ENCODE measurements around the gene HSPA1A.
"Not testable (repeated sequence)": the region's sequence is repeated elsewhere in the genome, so short reads cannot be mapped to it uniquely, and the experiment has no call there.

The HSPA1A gene

GRCh38 chr6:31785475-31785874 lies 29.9 kb upstream of the HSPA1A start:
- no peak for DNase-seq
- TF ChIP-seq CTCF (IDR thresholded peaks at IDR 0.05; ENCODE audit: low read depth, low read length, missing control alignments): no peak
- Histone ChIP-seq H3K27me3 (replicated peaks) (no peaks in the 10 kb centered on the region), H3K4me3 (ENCODE audit: low read depth, low read length) (no peak overlapping the region), H3K36me3 (replicated peaks) (peaks cover 66% of the 10 kb centered on the region), H3K27ac (no peak overlapping the region)
- in situ Hi-C loops (cut with HindIII; ENCODE audit: low pct_ligation_motif_present, low sequenced_read_pairs): no loop called here

- Histone ChIP-seq H3K36me3 (replicated peaks) (peaks cover 25% of the 10 kb centered on the region), H3K27ac (no peak overlapping the region), H3K27me3 (replicated peaks) (no peaks in the 10 kb centered on the region), H3K4me3 (ENCODE audit: low read depth, low read length) (no peak overlapping the region)
- in situ Hi-C loops (cut with HindIII; ENCODE audit: low pct_ligation_motif_present, low sequenced_read_pairs): no loop called here
- TF ChIP-seq CTCF (IDR thresholded peaks at IDR 0.05; ENCODE audit: low read depth, low read length, missing control alignments): peak; percentile 82
- peak; percentile 45 for DNase-seq
Observed at GRCh38 chr6:31791324-31792089, 23.8 kb upstream of the HSPA1A start.

- Histone ChIP-seq H3K36me3 (replicated peaks) (peaks cover 25% of the 10 kb centered on the region), H3K4me3 (ENCODE audit: low read depth, low read length) (no peak overlapping the region), H3K27me3 (replicated peaks) (no peaks in the 10 kb centered on the region), H3K27ac (no peak overlapping the region)
- in situ Hi-C loops (cut with HindIII; ENCODE audit: low pct_ligation_motif_present, low sequenced_read_pairs): no loop called here
- TF ChIP-seq CTCF (IDR thresholded peaks at IDR 0.05; ENCODE audit: low read depth, low read length, missing control alignments): no peak
- no peak for DNase-seq
Observed at GRCh38 chr6:31792090-31792374, 23.3 kb upstream of the HSPA1A start.

- peak; percentile 55 for DNase-seq
- Histone ChIP-seq H3K36me3 (replicated peaks) (peaks cover 25% of the 10 kb centered on the region), H3K27me3 (replicated peaks) (no peaks in the 10 kb centered on the region), H3K27ac (peak overlapping the region; percentile 23), H3K4me3 (ENCODE audit: low read depth, low read length) (peak overlapping the region; percentile 15)
- in situ Hi-C loops (cut with HindIII; ENCODE audit: low pct_ligation_motif_present, low sequenced_read_pairs): no loop called here
- no peak for TF ChIP-seq CTCF (IDR thresholded peaks at IDR 0.05; ENCODE audit: low read depth, low read length, missing control alignments)
Observed at GRCh38 chr6:31792761-31793171, 22.6 kb upstream of the HSPA1A start.

GRCh38 chr6:31793927-31794245 lies 21.5 kb upstream of the HSPA1A start:
- H3K4me3 ChIP-seq (ENCODE audit: low read depth, low read length): peak overlapping the region; percentile 90
- H3K27me3 ChIP-seq (replicated peaks); in situ Hi-C loops (cut with HindIII; ENCODE audit: low pct_ligation_motif_present, low sequenced_read_pairs); DNase-seq: not testable (repeated sequence)
- H3K36me3 ChIP-seq (replicated peaks): peaks cover 25% of the 10 kb centered on the region
- H3K27ac ChIP-seq: peak overlapping the region; percentile 96

GRCh38 chr6:31794294-31794865 lies 21.0 kb upstream of the HSPA1A start:
- H3K27ac ChIP-seq: peak overlapping the region; percentile 96
- no peak for TF ChIP-seq CTCF (IDR thresholded peaks at IDR 0.05; ENCODE audit: low read depth, low read length, missing control alignments)
- in situ Hi-C loops (cut with HindIII; ENCODE audit: low pct_ligation_motif_present, low sequenced_read_pairs): no loop called here
- no peaks in the 10 kb centered on the region for H3K27me3 ChIP-seq (replicated peaks)
- H3K4me3 ChIP-seq (ENCODE audit: low read depth, low read length): peak overlapping the region; percentile 90
- H3K36me3 ChIP-seq (replicated peaks): peaks cover 23% of the 10 kb centered on the region
- DNase-seq: peak; percentile 19
